ENCODE results near the gene OGFR.

Gene OGFR

GRCh38 chr20:62782893-62783278 lies 21.7 kb upstream of the OGFR start:
- no peak overlapping the region for H3K4me3 ChIP-seq
- DNase-seq (ENCODE audit: low spot score), result no peak
- H3K27ac ChIP-seq, result no peak overlapping the region
- TF ChIP-seq, protein P1, sequence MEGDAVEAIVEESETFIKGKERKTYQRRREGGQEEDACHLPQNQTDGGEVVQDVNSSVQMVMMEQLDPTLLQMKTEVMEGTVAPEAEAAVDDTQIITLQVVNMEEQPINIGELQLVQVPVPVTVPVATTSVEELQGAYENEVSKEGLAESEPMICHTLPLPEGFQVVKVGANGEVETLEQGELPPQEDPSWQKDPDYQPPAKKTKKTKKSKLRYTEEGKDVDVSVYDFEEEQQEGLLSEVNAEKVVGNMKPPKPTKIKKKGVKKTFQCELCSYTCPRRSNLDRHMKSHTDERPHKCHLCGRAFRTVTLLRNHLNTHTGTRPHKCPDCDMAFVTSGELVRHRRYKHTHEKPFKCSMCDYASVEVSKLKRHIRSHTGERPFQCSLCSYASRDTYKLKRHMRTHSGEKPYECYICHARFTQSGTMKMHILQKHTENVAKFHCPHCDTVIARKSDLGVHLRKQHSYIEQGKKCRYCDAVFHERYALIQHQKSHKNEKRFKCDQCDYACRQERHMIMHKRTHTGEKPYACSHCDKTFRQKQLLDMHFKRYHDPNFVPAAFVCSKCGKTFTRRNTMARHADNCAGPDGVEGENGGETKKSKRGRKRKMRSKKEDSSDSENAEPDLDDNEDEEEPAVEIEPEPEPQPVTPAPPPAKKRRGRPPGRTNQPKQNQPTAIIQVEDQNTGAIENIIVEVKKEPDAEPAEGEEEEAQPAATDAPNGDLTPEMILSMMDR (IDR thresholded peaks at IDR 0.05), result no peak

DNA sequence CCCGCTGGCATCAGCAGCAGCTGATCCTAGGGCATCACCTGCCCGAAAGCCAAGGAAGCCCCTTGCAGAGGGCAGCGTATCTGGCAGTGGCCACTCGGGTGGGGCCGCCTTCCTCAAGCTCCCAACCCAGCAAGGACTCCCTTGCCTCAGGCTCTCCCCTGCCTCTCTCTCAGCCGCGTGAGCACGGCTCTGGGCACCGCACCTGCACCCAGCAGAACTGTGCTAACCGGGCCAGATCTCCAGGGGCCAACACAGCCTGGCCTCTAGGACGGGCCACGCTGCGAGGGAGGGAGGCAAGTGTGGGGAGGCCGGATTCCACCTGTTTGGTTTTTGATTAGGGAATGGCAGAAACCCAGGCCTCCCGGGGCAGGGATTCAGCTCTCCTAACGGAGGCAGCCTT lies 20.1 kb upstream of the OGFR start:
- H3K27ac ChIP-seq, result no peak overlapping the region
- TF ChIP-seq, protein P1 (IDR thresholded peaks at IDR 0.05), result no peak
- no peak overlapping the region for H3K4me3 ChIP-seq
- DNase-seq (ENCODE audit: low spot score), result no peak

- Histone ChIP-seq H3K4me3 (no peak overlapping the region), H3K27ac (no peak overlapping the region)
- DNase-seq (ENCODE audit: low spot score), result no peak
- TF ChIP-seq, protein P1 (IDR thresholded peaks at IDR 0.05), result no peak
Observed at GRCh38 chr20:62785393-62785792, 19.2 kb upstream of the OGFR start.

DNA sequence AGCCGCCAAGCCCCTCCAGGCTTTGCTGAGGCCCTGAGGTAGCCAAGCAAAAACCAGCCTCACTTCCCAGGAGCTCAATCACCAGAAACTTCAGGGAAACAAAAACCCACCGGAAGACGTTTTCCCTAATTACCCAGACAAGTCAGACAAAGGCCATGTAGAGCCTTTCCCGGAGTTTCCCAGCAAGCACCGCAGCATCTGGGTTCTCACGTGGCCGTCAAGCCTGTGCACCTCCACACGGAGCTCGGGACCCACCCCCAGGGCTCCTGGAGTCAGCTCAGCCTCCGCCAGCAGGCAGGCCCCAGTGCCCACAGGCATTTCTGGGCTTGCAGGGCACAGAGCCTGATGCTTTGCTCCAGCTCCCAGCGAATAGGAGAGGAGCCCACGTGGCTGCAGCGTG lies 18.5 kb upstream of the OGFR start:
- no peak for DNase-seq (ENCODE audit: low spot score)
- TF ChIP-seq, protein P1 (IDR thresholded peaks at IDR 0.05), result no peak
- no peak overlapping the region for H3K4me3 ChIP-seq
- H3K27ac ChIP-seq, result no peak overlapping the region

GRCh38 chr20:62787321-62787720 lies 17.3 kb upstream of the OGFR start:
- no peak for DNase-seq (ENCODE audit: low spot score)
- TF ChIP-seq, protein P1 (IDR thresholded peaks at IDR 0.05), result no peak
- no peak overlapping the region for H3K27ac ChIP-seq
- no peak overlapping the region for H3K4me3 ChIP-seq

DNA sequence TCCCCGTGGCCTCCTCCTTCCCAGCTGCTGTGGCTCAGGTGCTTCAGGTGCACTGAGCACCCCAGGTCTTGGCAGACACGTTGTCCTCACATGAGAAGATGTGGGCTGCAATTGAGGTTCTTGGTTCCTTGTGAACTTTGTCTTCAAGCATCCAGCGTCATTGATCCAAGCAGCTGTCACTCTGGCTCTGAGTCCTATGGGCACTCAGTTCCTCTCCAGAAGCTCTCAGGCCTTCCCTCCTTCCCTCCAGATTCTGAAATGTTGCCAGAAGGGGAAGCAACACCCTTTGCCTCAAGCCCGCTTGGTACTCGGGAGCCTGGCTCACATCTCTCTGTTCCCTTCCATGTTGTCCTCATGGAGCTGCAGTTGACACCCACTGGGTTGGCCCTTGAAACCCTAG lies 16.8 kb upstream of the OGFR start:
- no peak for DNase-seq (ENCODE audit: low spot score)
- H3K27ac ChIP-seq, result no peak overlapping the region
- no peak overlapping the region for H3K4me3 ChIP-seq
- TF ChIP-seq, protein P1 (IDR thresholded peaks at IDR 0.05), result no peak

DNA sequence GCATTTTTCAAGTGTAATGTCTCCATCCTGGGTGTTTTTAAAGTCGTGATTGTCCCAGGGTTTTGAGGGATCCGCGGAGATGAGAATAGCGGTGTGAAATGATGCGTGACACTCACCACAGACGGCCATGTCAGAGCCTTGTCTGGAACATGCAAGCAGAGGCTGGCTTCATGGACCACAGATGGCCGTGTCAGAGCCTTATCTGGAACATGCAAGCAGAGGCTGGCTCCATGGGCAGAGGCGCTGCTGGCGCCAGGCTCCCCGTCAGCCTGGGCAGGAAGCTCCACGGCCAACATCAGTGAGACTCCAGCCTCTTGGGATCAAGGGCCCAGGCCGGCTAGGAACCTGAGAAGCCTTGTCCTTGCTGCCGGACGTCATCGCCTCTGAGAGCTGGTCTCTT lies 16.0 kb upstream of the OGFR start:
- Histone ChIP-seq H3K27ac (no peak overlapping the region), H3K4me3 (no peak overlapping the region)
- DNase-seq (ENCODE audit: low spot score), result no peak
- TF ChIP-seq, protein P1 (IDR thresholded peaks at IDR 0.05), result no peak
